Liver (tissue), 9 donors: Measurements from ENCODE around the gene JAKMIP1. TPM values are rescaled to one million over a fixed set of nuclear protein-coding genes. Genes with fewer than 3 reads are reported as not detected.

ENCODE experiments used
- DNase-seq: peaks from one replicate; pipeline ENCODE4 v3.0.0-alpha.2; 2017; ENCODE audit warnings: low spot score
- H3K27ac ChIP-seq, 2 donors: one replicate each; pipeline ENCODE4 v1.7.0; 2013; ENCODE audit warnings: inconsistent platforms in 2 of 2, low read length in 2 of 2, control low read depth in 1 of 2, low read depth in 1 of 2, mild to moderate bottlenecking in 1 of 2
- H3K27me3 ChIP-seq, 4 donors: one replicate each; pipeline versions ENCODE4 v1.6.1 to v1.7.0; 2013; ENCODE audit warnings: low read length in 3 of 4, inconsistent platforms in 1 of 4, mild to moderate bottlenecking in 1 of 4, moderate library complexity in 1 of 4; ENCODE audit not compliant: control insufficient read depth in 4 of 4, insufficient read depth in 4 of 4
- H3K36me3 ChIP-seq, 4 donors: one replicate each; pipeline versions ENCODE4 v1.6.1 to v1.7.0; 2013; ENCODE audit warnings: low read length in 3 of 4, mild to moderate bottlenecking in 3 of 4, low read depth in 1 of 4, moderate library complexity in 1 of 4; ENCODE audit not compliant: control insufficient read depth in 4 of 4, insufficient read depth in 3 of 4
- H3K4me1 ChIP-seq, 4 donors: one replicate each; pipeline versions ENCODE4 v1.6.1 to v1.7.0; 2013; ENCODE audit warnings: low read length in 3 of 4, mild to moderate bottlenecking in 3 of 4, moderate library complexity in 1 of 4; ENCODE audit not compliant: control insufficient read depth in 4 of 4, insufficient read depth in 4 of 4
- H3K4me3 ChIP-seq, 3 donors: one replicate each; pipeline versions ENCODE4 v1.6.1 to v1.7.0; 2013; ENCODE audit warnings: low read length in 3 of 3, control low read depth in 1 of 3, low read depth in 1 of 3, mild to moderate bottlenecking in 1 of 3
- H3K9ac ChIP-seq, 2 donors: one replicate each; pipeline ENCODE4 v1.7.0; 2013; ENCODE audit warnings: low read length in 2 of 2, mild to moderate bottlenecking in 2 of 2, moderate library complexity in 2 of 2, control low read depth in 1 of 2, low read depth in 1 of 2
- H3K9me3 ChIP-seq, 4 donors: one replicate each; pipeline versions ENCODE4 v1.6.1 to v1.7.0; 2013; ENCODE audit warnings: low read length in 3 of 4; ENCODE audit not compliant: control insufficient read depth in 4 of 4
- FOXA1 ChIP-seq: IDR thresholded peaks from 2 replicates; pipeline ENCODE4 v1.6.1; 2016; ENCODE audit warnings: antibody characterized with exemption
- FOXA2 ChIP-seq: IDR thresholded peaks from 2 replicates; pipeline ENCODE4 v1.6.1; 2016; ENCODE audit warnings: antibody characterized with exemption
- GABPA ChIP-seq, 2 donors: IDR thresholded peaks in 1 of 2; conservative IDR thresholded peaks in 1 of 2; 2 replicates each; pipeline ENCODE4 v1.6.1; 2016; ENCODE audit warnings: antibody characterized with exemption in 2 of 2, mild to moderate bottlenecking in 1 of 2, moderate library complexity in 1 of 2
- HNF4G ChIP-seq: IDR thresholded peaks from 2 replicates; pipeline ENCODE4 v1.6.1; 2016; ENCODE audit warnings: antibody characterized with exemption
- JUND ChIP-seq, 2 donors: IDR thresholded peaks; 2 replicates each; pipeline ENCODE4 v1.6.1; 2016; ENCODE audit warnings: antibody characterized with exemption in 2 of 2
- MAX ChIP-seq: IDR thresholded peaks from 2 replicates; pipeline ENCODE4 v1.6.1; 2016; ENCODE audit warnings: antibody characterized with exemption
- NR2F2 ChIP-seq: IDR thresholded peaks from 2 replicates; pipeline ENCODE4 v1.6.1; 2016; ENCODE audit warnings: antibody characterized with exemption
- REST ChIP-seq: IDR thresholded peaks from 2 replicates; pipeline ENCODE4 v1.6.1; 2016; ENCODE audit warnings: antibody characterized with exemption, mild to moderate bottlenecking
- RXRA ChIP-seq, 2 donors: IDR thresholded peaks; 2 replicates each; pipeline ENCODE4 v1.6.1; 2017 to 2018; ENCODE audit warnings: antibody characterized with exemption in 2 of 2, mild to moderate bottlenecking in 1 of 2
- SP1 ChIP-seq: IDR thresholded peaks from 2 replicates; pipeline ENCODE4 v1.6.1; 2018; ENCODE audit warnings: antibody characterized with exemption, mild to moderate bottlenecking
- TAF1 ChIP-seq: conservative IDR thresholded peaks from 2 replicates; pipeline ENCODE4 v1.6.1; 2016; ENCODE audit warnings: antibody characterized with exemption, mild to moderate bottlenecking
- YY1 ChIP-seq: IDR thresholded peaks from 2 replicates; pipeline ENCODE4 v1.6.1; 2016; ENCODE audit warnings: antibody characterized with exemption, mild to moderate bottlenecking
- ZBTB33 ChIP-seq: IDR thresholded peaks from 2 replicates; pipeline ENCODE4 v1.6.1; 2016; ENCODE audit warnings: antibody characterized with exemption
- WGBS: extraction: QIAGEN DNeasy Blood & Tissue Kit; methylation state at CpG from one replicate; pipeline ENCODE4 v1.1.7; 2013; 5-methylcytosine and 5-hydroxymethylcytosine counted together
- polyA plus RNA-seq, 2 donors: library from polyadenylated mRNA; stranded (reverse) in 1 of 2; unstranded in 1 of 2; fragments of 200-250 nt in 1 of 2; fragments of >200 nt in 1 of 2; fragmentation: Nextera tagmentation in 1 of 2; extraction: Ambion mirVana in 1 of 2; gene quantifications; one replicate each; pipeline versions ENCODE4 v1.2.1 to v1.2.3, GENCODE V29; 2013 to 2015
- total RNA-seq, 2 donors: library from RNA; depleted of rRNA; stranded (reverse); fragments of >200 nt; gene quantifications; one replicate each; pipeline ENCODE4 v1.2.3, GENCODE V29; 2014
- TF ChIP-seq, protein P1 (sequence below): IDR thresholded peaks from 2 replicates; pipeline ENCODE4 v1.6.1; 2016; ENCODE audit warnings: antibody characterized with exemption
- TF ChIP-seq, protein P2 (sequence below): fragments of 150-350 bp; IDR thresholded peaks from 2 replicates; pipeline ENCODE4 v1.5.1; 2017; ENCODE audit warnings: improper control_type of control experiment, low read depth, low read length; ENCODE audit not compliant: missing input control
- donor health status: healthy.
- donor health status: healthy.
- donor health status: healthy.
- donor health status: healthy.
- donor health status: healthy.

JAKMIP1 gene
- total and polyA plus RNA-seq, 4 donors, result 0.08 to 0.50 TPM; not detected in 2

GRCh38 chr4:5976921-5977320 lies 223.4 kb downstream of the JAKMIP1 start (continued):
- TF ChIP-seq REST (no peak), FOXA1 (no peak), FOXA2 (no peak), TAF1 (no peak)
- TF ChIP-seq, protein P1, sequence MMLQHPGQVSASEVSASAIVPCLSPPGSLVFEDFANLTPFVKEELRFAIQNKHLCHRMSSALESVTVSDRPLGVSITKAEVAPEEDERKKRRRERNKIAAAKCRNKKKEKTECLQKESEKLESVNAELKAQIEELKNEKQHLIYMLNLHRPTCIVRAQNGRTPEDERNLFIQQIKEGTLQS, result no peak

- no peak for TF ChIP-seq HNF4G
- no peak for TF ChIP-seq TAF1
- no peak for TF ChIP-seq GABPA (IDR thresholded peaks at IDR 0.05 in 1 of 2, conservative IDR thresholded peaks at IDR 0.05 in 1 of 2)
- TF ChIP-seq, protein P1, result no peak
- no peak for TF ChIP-seq NR2F2
- no peak for TF ChIP-seq YY1
- TF ChIP-seq MAX, result no peak
- no peak for TF ChIP-seq FOXA2
- no peak for TF ChIP-seq JUND (IDR thresholded peaks at IDR 0.05)
- TF ChIP-seq SP1, result no peak
- no peak for TF ChIP-seq ZBTB33
- TF ChIP-seq RXRA (IDR thresholded peaks at IDR 0.05), result no peak
- no peak for TF ChIP-seq REST
- TF ChIP-seq, protein P2, sequence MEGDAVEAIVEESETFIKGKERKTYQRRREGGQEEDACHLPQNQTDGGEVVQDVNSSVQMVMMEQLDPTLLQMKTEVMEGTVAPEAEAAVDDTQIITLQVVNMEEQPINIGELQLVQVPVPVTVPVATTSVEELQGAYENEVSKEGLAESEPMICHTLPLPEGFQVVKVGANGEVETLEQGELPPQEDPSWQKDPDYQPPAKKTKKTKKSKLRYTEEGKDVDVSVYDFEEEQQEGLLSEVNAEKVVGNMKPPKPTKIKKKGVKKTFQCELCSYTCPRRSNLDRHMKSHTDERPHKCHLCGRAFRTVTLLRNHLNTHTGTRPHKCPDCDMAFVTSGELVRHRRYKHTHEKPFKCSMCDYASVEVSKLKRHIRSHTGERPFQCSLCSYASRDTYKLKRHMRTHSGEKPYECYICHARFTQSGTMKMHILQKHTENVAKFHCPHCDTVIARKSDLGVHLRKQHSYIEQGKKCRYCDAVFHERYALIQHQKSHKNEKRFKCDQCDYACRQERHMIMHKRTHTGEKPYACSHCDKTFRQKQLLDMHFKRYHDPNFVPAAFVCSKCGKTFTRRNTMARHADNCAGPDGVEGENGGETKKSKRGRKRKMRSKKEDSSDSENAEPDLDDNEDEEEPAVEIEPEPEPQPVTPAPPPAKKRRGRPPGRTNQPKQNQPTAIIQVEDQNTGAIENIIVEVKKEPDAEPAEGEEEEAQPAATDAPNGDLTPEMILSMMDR, result no peak
- no peak for TF ChIP-seq FOXA1
- WGBS, result 80% methylated on average over 6 of the region's 6 CpGs
- Histone ChIP-seq H3K36me3 (no peaks in the 10 kb centered on the region), H3K27ac (no peak overlapping the region), H3K27me3 (peaks cover 0 to 8% (median 6%) of the 10 kb centered on the region in 4 donors), H3K4me3 (no peak overlapping the region), H3K9ac (no peak overlapping the region), H3K4me1 (no peaks in the 10 kb centered on the region), H3K9me3 (no peaks in the 10 kb centered on the region)
- DNase-seq, result no peak
Measured at GRCh38 chr4:5976431-5976830, 223.9 kb downstream of the JAKMIP1 start.
